Left hindlimb (tissue), 1 donor: ENCODE results near the gene RPS6KA5.

Experiments used
- DNase-seq: peaks from one replicate; pipeline ENCODE4 v3.0.0-alpha.2; 2018

Gene RPS6KA5

GRCh38 chr14:90803249-90803648 is 257.2 kb downstream of the RPS6KA5 start:
- no peak for DNase-seq

DNA sequence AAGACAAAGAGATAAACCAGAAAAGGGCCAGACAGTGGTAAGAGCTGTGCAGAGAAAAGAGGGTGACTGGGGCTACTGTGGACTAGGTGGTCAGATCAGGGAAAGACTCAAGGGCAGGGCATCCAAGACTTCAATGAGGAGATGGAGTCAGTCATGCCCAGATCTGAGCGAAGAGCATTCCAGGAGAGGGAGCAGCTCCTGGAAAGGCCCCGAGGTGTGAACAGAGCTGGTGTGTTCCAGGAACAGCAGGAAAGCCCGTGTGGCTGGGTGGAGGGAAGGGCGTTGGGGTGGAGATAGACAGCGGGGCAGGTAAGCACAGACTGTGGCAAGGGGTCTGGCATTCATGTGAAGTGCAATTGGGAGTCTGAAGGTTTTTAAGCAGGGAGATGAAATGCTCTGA is 261.0 kb downstream of the RPS6KA5 start:
- DNase-seq: no peak

DNA sequence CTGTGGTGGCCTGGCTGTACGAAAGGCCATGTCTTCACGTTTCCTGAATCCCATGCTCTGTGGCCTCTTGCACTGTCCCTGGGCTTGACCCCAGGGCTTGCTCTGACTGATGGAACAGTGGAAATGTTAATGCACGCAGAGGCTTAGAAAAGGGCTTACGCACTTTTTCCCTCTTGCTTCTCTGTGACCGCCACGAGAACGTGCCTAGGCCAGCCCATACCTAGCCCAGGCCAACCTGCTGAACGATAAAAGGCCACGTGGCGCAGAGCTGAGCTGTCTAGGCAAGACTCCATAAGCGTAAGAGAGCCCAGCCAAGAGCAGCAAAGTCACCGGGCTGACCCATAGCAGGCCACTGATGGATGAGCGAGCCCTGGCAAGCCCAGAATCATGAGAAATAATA is 262.5 kb downstream of the RPS6KA5 start:
- DNase-seq: no peak
